ENCODE data around the gene NTM.

GRCh38 chr11:131629925-131630540 lies 259.6 kb downstream of the NTM start:
- no peak for TF ChIP-seq CTCF (IDR thresholded peaks at IDR 0.05)
- no peak for TF ChIP-seq POLR2A (IDR thresholded peaks at IDR 0.05)

Data from esophagus squamous epithelium (tissue), 4 donors.